Activated naive CD4-positive, alpha-beta T cell (primary cell): ENCODE data around the gene PPP1R3G.

Experiments
- DNase-seq, 4 experiments: peaks; one replicate each; lab custom pipeline; 2025; lab: John Stamatoyannopoulos, UW

The PPP1R3G gene

GRCh38 chr6:5094327-5094726 lies 9.2 kb downstream of the PPP1R3G start:
- no peak for DNase-seq

- no peak for DNase-seq
These were observed 10.1 kb downstream of the PPP1R3G start for GRCh38 chr6:5095236-5095635.

DNA sequence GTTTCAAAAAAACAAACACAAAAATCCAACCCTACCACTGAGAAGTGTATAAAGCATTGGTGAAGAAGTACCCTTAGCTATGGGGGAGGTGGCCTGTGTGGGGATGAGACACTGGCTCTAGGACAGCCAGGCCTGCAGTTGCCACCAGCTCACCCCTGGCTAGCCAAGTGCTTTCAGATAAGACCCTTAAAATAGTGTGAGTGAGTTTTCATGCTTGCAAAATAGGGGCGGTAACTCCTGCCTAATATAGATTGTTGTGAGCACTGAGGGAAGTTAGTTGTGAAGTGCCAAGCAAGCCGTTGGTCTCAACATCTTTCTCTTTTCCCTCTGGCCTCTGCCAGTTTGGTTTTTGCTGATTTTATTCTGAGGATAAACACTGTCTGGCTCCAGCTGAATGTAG lies 11.3 kb downstream of the PPP1R3G start:
- no peak for DNase-seq

DNA sequence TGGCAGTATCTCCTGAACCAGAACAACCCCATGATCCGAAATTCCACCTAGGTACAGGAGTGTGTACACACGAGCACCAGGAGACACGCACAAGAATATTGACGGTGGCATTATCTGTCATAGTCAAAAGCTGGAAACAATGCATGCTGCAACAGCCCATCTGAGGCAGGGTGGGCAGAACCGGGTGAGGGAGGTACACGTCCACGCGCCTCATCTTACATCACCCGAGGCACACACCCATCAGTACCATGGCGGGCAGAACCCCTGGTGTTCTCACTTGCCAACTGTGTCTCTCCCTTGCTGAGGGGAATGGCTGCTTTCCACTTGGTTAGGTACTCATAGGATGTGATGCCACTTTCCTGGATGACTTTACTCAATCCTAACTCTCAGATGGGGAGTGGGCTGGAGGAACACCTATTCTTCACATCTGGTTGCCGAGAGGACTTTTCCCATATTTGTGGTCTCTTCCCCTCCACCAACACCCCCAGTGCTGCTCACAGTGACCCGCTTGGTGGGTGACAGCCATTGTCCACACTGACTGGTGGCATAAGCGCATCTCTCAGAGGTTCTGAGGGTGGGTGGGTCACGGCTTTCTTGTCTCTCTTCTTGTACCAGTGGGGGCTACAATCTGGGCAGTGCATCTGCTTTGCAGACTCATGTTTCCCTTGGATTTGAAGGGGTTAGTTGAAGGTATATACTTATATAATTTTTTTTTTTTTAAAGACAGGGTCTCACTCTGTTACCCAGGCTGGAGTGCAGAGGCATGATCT lies 13.5 kb downstream of the PPP1R3G start:
- DNase-seq: no peak

- DNase-seq: no peak
These were observed 14.4 kb downstream of the PPP1R3G start for GRCh38 chr6:5099537-5099936.

DNA sequence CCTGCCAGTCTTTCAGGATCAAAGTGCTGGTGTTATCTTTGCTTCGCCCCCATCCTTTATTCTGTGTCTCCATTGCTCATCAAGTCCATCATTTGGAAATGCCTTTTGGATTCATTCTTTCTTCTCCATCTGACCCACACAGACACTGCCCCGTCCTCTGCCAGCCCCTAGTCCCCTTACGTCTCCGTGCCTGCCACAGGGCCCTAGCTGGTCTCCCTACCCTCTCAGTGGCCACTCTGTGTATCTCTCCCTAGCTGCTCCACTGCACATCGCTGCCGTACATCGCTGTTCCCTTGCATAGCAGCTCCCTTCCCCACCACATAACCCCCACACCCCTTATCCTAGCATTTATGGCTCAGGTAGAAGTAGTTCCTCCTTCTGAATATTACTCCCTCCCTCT lies 15.7 kb downstream of the PPP1R3G start:
- DNase-seq: no peak

DNA sequence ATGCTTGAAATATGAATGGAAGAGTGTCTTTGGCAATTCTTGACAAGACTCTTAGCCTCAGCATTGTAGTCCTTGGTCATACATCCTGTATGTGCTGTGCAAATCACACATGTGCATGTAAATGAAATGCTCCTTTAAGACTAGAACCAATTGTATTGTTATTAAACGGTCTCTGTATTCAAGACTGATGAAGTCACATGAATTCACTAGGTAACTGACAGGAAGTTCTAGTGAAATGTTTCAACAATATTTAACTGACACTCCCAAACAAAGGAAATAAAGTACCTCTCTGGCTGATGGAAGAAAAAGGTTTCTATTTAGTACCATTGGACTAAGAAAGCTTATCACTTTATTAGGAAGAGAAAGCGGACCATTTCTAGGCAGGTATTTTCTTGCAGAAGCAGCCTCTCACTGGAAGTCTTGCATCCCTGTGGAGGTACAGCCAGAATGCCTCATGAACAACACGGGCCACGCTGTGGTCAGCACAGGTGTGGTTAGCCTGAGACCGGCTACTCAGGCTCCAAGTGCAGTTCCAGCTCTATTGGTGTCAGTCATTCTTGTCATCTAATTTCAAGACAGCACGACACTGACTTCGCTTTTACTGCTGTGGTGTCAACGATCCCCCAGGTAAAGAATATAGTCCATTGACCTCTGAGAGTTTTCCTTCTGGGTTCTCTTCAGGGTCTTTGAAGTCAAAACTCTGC lies 17.3 kb downstream of the PPP1R3G start:
- DNase-seq: no peak

DNA sequence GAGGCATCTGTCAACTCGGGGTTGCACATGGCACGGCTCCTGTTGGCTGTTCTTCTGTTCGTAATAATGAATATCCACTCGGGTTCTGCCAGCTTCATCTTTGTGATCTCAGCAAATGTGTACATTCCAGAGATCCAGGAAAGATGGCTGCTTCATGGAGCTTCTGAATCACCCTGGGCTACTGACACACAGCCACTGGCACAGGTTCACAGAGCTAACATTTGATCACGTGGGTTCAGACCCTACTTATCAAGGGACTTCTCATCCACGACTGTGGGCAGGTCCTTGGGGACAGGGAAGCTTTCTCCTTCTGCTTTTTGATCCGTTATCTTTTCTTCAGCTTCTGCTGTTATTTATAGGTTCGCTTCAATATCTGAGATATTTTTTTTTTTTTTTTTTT lies 18.1 kb downstream of the PPP1R3G start:
- no peak for DNase-seq

- no peak for DNase-seq
These were observed 19.5 kb downstream of the PPP1R3G start for GRCh38 chr6:5104667-5105066.

DNA sequence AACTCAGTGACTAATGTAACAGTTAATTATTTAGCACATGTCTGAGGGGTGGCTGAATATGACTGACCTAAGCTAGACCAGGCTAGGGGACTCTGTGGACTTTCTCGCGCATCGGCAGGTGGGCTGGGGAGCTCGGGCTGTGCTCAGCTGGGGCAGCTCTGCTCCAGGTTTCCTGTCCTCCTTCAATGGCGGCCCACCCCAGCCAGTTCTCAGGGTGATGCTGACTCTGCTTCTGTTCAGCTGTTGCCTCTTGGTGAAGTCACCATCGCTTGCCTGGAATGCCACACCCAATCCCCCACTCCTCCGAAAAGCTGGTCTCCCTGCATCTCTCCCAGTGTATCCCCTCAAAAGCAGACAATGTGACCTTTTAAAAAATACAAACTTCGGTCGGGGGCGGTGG lies 20.0 kb downstream of the PPP1R3G start:
- no peak for DNase-seq

- no peak for DNase-seq
These were observed 22.2 kb downstream of the PPP1R3G start for GRCh38 chr6:5107341-5107740.

- DNase-seq: no peak
These were observed 22.9 kb downstream of the PPP1R3G start for GRCh38 chr6:5108068-5108467.

DNA sequence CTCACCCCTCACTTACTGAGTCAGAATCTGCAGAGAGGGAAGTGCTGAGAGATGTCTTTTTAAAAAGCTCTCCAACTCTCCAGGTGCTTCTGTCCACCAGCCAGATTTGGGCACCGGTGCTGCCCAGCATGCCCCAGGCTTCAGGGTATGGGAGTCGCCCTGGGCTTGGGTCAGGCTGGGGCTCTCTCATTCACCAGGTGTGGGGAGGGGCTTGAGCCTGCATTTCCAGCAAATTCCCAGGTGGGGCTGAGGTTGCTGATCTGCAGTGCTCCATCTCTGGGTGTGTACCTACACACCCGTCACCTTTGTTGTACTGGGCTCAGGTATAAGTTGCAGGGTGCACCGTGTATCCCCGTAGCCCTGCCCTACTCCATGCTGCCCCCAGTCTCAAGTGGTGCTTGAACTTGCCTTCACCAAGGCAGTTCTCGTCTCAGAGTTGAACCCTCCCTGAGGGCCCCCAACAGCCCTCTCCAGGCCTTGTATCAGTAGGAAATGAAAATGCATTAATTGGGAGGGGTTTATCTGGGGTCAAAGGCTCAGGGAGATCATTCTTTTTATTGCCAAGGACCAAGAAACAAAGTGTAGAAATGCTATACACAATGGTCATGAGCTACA lies 23.5 kb downstream of the PPP1R3G start:
- no peak for DNase-seq

DNA sequence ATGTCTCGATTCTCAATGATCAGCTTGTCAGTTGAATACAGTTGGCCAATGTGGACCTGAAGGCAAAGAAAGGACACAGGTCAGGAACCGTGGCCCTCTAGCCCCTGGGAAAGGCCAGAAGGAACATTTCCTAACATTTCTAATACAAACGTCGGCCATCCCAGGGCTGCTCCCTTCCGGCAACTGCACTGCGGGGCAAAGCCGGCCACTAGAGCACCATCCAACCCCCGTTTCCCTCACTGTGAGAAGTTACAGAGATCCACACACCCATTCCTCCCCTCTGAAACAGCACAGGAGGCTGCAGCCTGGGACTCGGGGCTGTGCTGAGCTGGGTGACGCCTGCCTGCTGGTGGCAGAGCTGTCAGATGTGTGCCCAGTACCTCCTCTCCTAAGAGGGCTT lies 24.3 kb downstream of the PPP1R3G start:
- DNase-seq: no peak

DNA sequence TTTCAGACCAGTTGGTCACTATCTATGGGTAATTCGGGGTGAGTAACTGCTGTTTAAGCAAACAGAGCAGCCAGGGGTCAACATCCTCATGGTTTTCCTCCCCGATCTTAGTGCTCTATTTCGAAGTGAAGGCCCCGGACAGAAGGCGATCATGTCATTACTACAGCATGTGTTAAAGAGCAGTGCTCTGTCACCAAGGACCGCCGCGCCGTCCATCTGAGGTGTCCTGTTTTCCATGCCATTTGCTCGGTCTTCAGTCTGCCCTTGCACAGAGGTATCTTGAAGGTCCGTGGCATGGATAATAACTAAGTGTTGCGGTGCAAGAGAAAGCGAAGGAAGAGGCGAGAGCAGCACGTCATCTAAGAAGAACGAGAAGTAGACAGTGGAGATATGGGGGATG lies 25.1 kb downstream of the PPP1R3G start:
- no peak for DNase-seq

GRCh38 chr6:5111626-5112025 lies 26.5 kb downstream of the PPP1R3G start:
- no peak for DNase-seq

GRCh38 chr6:5112066-5112799 lies 27.1 kb downstream of the PPP1R3G start:
- DNase-seq: no peak

GRCh38 chr6:5113096-5113495 lies 28.0 kb downstream of the PPP1R3G start:
- DNase-seq: no peak

GRCh38 chr6:5115168-5115567 lies 30.0 kb downstream of the PPP1R3G start:
- no peak for DNase-seq

DNA sequence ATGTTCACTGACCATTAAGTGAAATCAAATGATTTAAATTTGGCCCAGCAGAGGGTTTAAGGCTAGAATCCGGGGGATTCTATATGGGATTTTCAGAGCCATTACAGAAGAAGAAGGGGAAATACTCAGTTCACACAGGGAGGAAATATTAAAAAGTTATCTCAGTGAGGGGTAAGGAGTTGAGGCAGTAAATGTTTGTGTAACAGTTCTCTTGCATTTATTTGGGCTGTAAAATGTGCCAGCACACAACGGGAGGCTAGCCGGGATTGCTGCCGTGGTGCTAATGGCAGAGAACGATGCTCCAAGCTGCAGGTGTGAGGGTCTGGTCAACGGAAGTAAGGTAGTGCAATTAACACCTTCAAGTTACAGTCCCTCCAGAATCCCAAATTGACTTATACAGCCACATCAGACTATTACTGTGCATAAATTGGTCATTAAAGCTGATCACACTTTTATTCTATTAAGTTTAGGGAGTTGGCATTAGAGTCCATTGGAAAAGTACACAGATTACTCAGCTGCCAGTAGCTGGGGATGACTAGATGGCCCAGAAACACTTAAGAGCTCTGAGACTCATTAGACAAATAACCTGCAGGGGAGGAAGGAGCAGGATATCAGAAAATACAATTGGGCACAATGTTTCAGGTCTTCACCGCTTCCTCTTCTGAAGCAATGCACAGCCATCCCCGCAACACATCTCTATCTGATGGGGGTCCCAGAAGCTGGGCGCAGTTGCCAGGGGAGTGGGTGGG lies 31.3 kb downstream of the PPP1R3G start:
- DNase-seq: no peak

- DNase-seq: no peak
These were observed 34.2 kb downstream of the PPP1R3G start for GRCh38 chr6:5119090-5119951.
